Upper lobe of left lung (tissue), 6 donors: Measurements from ENCODE around the gene ST6GALNAC6. TPM values are rescaled to one million over a fixed set of nuclear protein-coding genes. Genes with fewer than 3 reads are reported as not detected.

Source experiments
- ATAC-seq, 2 donors: fragments of 200-7000 bp; cut with Tn5 transposase; one replicate each; pipeline ENCODE4 v1.9.1; 2022; ENCODE audit warnings: mild to moderate bottlenecking in 2 of 2, moderate library complexity in 2 of 2; ENCODE audit not compliant: low FRiP score in 2 of 2
- DNase-seq, 2 donors: peaks; one replicate each; pipeline ENCODE4 v3.0.0-alpha.2; 2019 to 2020
- H3K27ac ChIP-seq, 4 donors: fragments of 200-600 bp; sonication (generic); one replicate each; pipeline ENCODE4 v1.5.1; 2016 to 2019
- H3K27me3 ChIP-seq, 4 donors: fragments of 200-600 bp; sonication (generic); one replicate each; pipeline ENCODE4 v1.5.1; 2017 to 2019
- H3K36me3 ChIP-seq, 4 donors: fragments of 200-600 bp; sonication (generic); one replicate each; pipeline ENCODE4 v1.5.1; 2016 to 2019
- H3K4me1 ChIP-seq, 4 donors: fragments of 200-600 bp; sonication (generic); one replicate each; pipeline ENCODE4 v1.5.1; 2018 to 2019
- H3K4me3 ChIP-seq, 4 donors: fragments of 200-600 bp; sonication (generic); one replicate each; pipeline ENCODE4 v1.5.1; 2017 to 2019; ENCODE audit warnings: mild to moderate bottlenecking in 2 of 4, moderate library complexity in 1 of 4
- H3K9me3 ChIP-seq, 4 donors: fragments of 200-600 bp; sonication (generic); one replicate each; pipeline ENCODE4 v1.5.1; 2018 to 2019
- CTCF ChIP-seq, 6 experiments: fragments of 450-650 bp in 4 of 6; fragments of 200-600 bp in 2 of 6; sonication (generic) in 2 of 6; IDR thresholded peaks; one replicate each; pipeline ENCODE4 v1.5.1; 2016 to 2019; ENCODE audit warnings: antibody characterized with exemption in 6 of 6
- EP300 ChIP-seq, 4 donors: sonication (generic); formaldehyde crosslinking; IDR thresholded peaks; one replicate each; pipeline ENCODE4 v1.5.1; 2017; ENCODE audit warnings: antibody characterized with exemption in 4 of 4, control low read depth in 2 of 4
- POLR2A ChIP-seq, 4 donors: fragments of 450-650 bp; IDR thresholded peaks; one replicate each; pipeline ENCODE4 v1.5.1; 2016 to 2017; ENCODE audit warnings: antibody characterized with exemption in 4 of 4, mild to moderate bottlenecking in 2 of 4
- POLR2AphosphoS5 ChIP-seq, 2 donors: sonication (generic); formaldehyde crosslinking; IDR thresholded peaks; one replicate each; pipeline ENCODE4 v1.5.1; 2017; ENCODE audit warnings: antibody characterized with exemption in 2 of 2
- WGBS, 2 donors: methylation state at CpG; one replicate each; pipeline ENCODE4 v1.1.5; 2017 to 2018; 5-methylcytosine and 5-hydroxymethylcytosine counted together
- total RNA-seq, 6 donors: library from RNA; depleted of rRNA in 4 of 6; stranded (reverse); fragments of >200 nt in 4 of 6; gene quantifications; one replicate each; pipeline versions ENCODE4 v1.1.0 to v1.2.1, GENCODE V29; 2016 to 2021
- donor health status: DM: no; HTN: no; CAD: no; lungs with moderate emphysema.
- donor health status: DM: no; HTN: yes; CAD: no; lungs with severe emphysema.

Gene ST6GALNAC6
- total RNA-seq, 6 donors from 2014 or later, result 67.3 to 117 (median 85.2) TPM

DNA sequence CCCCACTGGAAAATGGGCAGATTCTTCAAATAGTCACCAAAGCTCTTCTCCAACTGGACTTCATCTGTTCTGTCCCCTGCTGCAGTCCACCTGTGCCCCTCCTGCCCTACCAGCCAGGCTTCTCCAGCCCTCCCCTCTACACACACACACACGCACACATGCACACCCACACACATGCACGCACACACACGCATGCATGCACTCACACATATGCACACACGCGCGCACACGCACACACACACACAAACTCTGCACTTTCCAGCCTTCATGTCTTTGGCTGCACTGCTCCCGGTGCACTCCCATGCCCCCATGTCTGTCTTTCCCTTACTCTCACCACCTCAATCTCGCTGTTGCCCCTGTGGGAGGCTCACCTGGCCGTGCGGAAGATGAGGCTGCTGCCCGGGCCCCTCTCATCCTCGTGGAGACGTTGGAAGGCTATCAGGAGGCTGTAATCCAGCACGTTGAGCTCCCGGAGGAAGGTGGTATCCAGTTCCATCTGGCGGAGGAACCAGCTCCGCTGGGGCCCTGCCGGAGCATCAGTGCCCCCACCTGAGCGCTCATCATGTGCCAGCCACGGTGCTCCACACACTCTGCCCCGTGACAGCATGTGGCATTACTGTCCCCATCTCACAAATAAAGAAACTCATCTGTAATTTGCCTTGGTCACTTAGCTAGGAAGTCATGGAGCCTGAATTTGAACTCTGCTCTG lies 25.5 kb upstream of the ST6GALNAC6 start:
- DNase-seq, result no peak
- Histone ChIP-seq H3K36me3 (no peaks in the 10 kb centered on the region), H3K27ac (no peak overlapping the region), H3K4me1 (peaks cover 28 to 44% (median 32%) of the 10 kb centered on the region in 4 donors), H3K9me3 (no peaks in the 10 kb centered on the region), H3K4me3 (no peak overlapping the region), H3K27me3 (peaks cover 0 to 12% (median 5%) of the 10 kb centered on the region in 4 donors)
- no peak for ATAC-seq
- WGBS, 2 donors, result 92 to 94% methylated on average over 22 of the region's 22 CpGs
- TF ChIP-seq POLR2AphosphoS5 (IDR thresholded peaks at IDR 0.05) (no peak), POLR2A (IDR thresholded peaks at IDR 0.05) (no peak), CTCF (IDR thresholded peaks at IDR 0.05) (no peak), EP300 (IDR thresholded peaks at IDR 0.05) (no peak)

DNA sequence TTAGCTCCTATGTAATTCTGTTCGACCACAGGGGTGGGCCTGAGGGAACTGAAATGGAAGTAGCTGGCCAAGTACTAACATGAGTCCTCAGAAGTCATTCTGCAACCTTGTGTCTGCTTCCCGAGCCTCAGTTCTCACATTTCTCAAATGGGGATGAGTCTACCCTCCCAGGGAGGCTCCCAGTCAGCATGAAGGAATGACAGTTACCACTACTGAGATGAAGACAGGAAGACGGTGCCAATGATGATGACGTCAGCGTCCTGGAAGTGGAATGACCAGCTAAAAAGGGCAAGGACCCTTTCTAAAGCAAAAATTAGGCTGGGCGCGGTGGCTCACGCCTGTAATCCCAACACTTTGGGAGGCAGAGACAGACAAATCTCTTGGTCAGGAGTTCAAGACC lies 24.4 kb upstream of the ST6GALNAC6 start:
- H3K9me3 ChIP-seq, result no peaks in the 10 kb centered on the region
- H3K27me3 ChIP-seq, result peaks cover 0 to 12% (median 5%) of the 10 kb centered on the region in 4 donors
- no peak overlapping the region for H3K27ac ChIP-seq
- H3K36me3 ChIP-seq, result no peaks in the 10 kb centered on the region
- no peak for TF ChIP-seq POLR2A (IDR thresholded peaks at IDR 0.05)
- no peak for TF ChIP-seq EP300 (IDR thresholded peaks at IDR 0.05)
- TF ChIP-seq CTCF (IDR thresholded peaks at IDR 0.05), result no peak
- no peak for TF ChIP-seq POLR2AphosphoS5 (IDR thresholded peaks at IDR 0.05)
- ATAC-seq, result peak in 1 of 2 donors; percentile 18
- 74 to 86% methylated on average over 8 of the region's 8 CpGs for WGBS, 2 donors
- no peak for DNase-seq
- H3K4me3 ChIP-seq, result no peak overlapping the region
- H3K4me1 ChIP-seq, result peaks cover 36 to 55% (median 41%) of the 10 kb centered on the region in 4 donors

GRCh38 chr9:127923046-127923445 lies 23.6 kb upstream of the ST6GALNAC6 start:
- no peaks in the 10 kb centered on the region for H3K36me3 ChIP-seq
- TF ChIP-seq POLR2AphosphoS5 (IDR thresholded peaks at IDR 0.05), result no peak
- no peak for TF ChIP-seq CTCF (IDR thresholded peaks at IDR 0.05)
- TF ChIP-seq POLR2A (IDR thresholded peaks at IDR 0.05), result no peak
- no peak for TF ChIP-seq EP300 (IDR thresholded peaks at IDR 0.05)
- DNase-seq, result no peak
- H3K9me3 ChIP-seq, result no peaks in the 10 kb centered on the region
- peaks cover 0 to 12% (median 5%) of the 10 kb centered on the region in 4 donors for H3K27me3 ChIP-seq
- H3K4me3 ChIP-seq, result no peak overlapping the region
- no peak overlapping the region for H3K27ac ChIP-seq
- peaks cover 41 to 56% (median 45%) of the 10 kb centered on the region in 4 donors for H3K4me1 ChIP-seq
- WGBS, 2 donors, result 67 to 85% methylated on average over 5 to 6 of the region's 6 CpGs
- no peak for ATAC-seq

DNA sequence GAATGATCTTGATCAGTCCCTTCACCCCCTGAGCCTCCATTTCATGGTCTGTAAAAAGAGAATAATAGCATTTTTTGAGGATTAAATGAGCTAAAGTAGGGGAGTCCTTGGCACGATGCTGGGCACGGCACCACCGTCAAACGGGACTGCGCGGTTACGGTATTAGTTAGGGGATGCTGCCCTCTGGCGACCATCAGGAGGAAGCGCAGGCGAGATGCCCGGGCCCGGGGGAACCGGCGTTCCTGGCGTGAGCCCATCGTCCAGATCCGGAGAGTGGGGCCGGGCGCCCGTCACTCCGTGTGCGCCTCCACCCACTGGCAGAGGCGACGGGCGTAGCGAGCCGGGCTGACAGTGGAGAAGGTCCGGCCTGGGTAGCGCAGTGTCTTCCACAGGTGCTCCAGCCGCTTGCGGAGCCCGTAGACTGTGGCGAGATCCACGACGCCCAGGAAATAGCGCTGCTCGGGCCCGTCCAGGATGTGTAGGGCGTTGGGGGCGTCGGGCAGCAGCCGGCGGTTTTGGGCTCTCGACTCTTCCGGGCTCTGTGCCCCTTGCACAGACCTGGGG lies 22.2 kb upstream of the ST6GALNAC6 start:
- peak; percentile 52 to 63 for ATAC-seq
- peaks cover 37 to 52% (median 40%) of the 10 kb centered on the region in 4 donors for H3K4me1 ChIP-seq

More for the DNA sequence above, 22.2 kb upstream of the ST6GALNAC6 start:
- WGBS, 2 donors, result 4 to 15% methylated on average over 12 to 34 of the region's 45 CpGs
- Histone ChIP-seq H3K36me3 (no peaks in the 10 kb centered on the region), H3K27me3 (peaks cover 0 to 2% (median 0%) of the 10 kb centered on the region in 4 donors), H3K4me3 (peak overlapping the region in 2 of 4 donors; percentile 26 to 29), H3K9me3 (no peaks in the 10 kb centered on the region), H3K27ac (no peak overlapping the region)
- TF ChIP-seq CTCF (IDR thresholded peaks at IDR 0.05) (peak; percentile 97 to 99 (median 98)), POLR2A (IDR thresholded peaks at IDR 0.05) (no peak)
- peak; percentile 77 to 92 for DNase-seq
